K562 (cell line): Measurements from ENCODE around the gene CALM1. TPM values are rescaled to one million over a fixed set of nuclear protein-coding genes. Genes with fewer than 3 reads are reported as not detected.
A peak's percentile ranks its signal among the peaks of the same experiment; 100 is the strongest.

Experiments
- BRD4 ChIP-seq: fragments of 200-600 bp; sonication (generic); IDR thresholded peaks from 2 replicates; pipeline ENCODE4 v1.6.1; 2017; ENCODE audit warnings: inconsistent platforms
- CBX2 ChIP-seq: fragments of 200-600 bp; sonication (generic); IDR thresholded peaks from one replicate; pipeline ENCODE4 v1.6.1; 2012; ENCODE audit warnings: mild to moderate bottlenecking, low read length, inconsistent platforms; ENCODE audit not compliant: insufficient read depth, poor library complexity, severe bottlenecking
- CREBBP ChIP-seq: IDR thresholded peaks from one replicate; pipeline ENCODE4 v1.6.1; 2012; ENCODE audit warnings: low read depth, mild to moderate bottlenecking, control low read depth, inconsistent platforms, low read length
- GATAD2A ChIP-seq: fragments of 450-650 bp; IDR thresholded peaks from 2 replicates; pipeline ENCODE4 v1.6.1; 2017
- KDM2B ChIP-seq: fragments of 250-450 bp; sonication (Bioruptor Pico); IDR thresholded peaks from 2 replicates; pipeline ENCODE4 v1.8.0; 2021; ENCODE audit warnings: mild to moderate bottlenecking, moderate library complexity
- MCM2 ChIP-seq: fragments of 450-650 bp; IDR thresholded peaks from 2 replicates; pipeline ENCODE4 v1.6.1; 2017; ENCODE audit warnings: low read depth, mild to moderate bottlenecking
- MIER1 ChIP-seq: fragments of 450-650 bp; IDR thresholded peaks from 2 replicates; pipeline ENCODE4 v1.6.1; 2016; ENCODE audit warnings: antibody characterized with exemption, mild to moderate bottlenecking, low read depth
- NFATC3 ChIP-seq: fragments of 450-650 bp; IDR thresholded peaks from 2 replicates; pipeline ENCODE4 v1.6.1; 2017; ENCODE audit warnings: mild to moderate bottlenecking
- NR0B1 ChIP-seq: fragments of 450-650 bp; IDR thresholded peaks from one replicate; pipeline ENCODE4 v1.6.1; 2018; ENCODE audit warnings: mild to moderate bottlenecking, moderate library complexity; ENCODE audit not compliant: partially characterized antibody
- POLR3G ChIP-seq: IDR thresholded peaks from 2 replicates; pipeline ENCODE4 v1.6.1; 2011; ENCODE audit not compliant: insufficient read length, insufficient replicate concordance; ENCODE audit errors: extremely low read depth
- RBBP5 ChIP-seq: fragments of 200-600 bp; sonication (generic); IDR thresholded peaks from 2 replicates; pipeline ENCODE4 v1.6.1; 2012; ENCODE audit warnings: borderline replicate concordance, mild to moderate bottlenecking, low read length, control low read depth, inconsistent platforms; ENCODE audit not compliant: insufficient read depth, poor library complexity, severe bottlenecking
- RBFOX2 ChIP-seq: fragments of 200-400 bp; formaldehyde crosslinking; IDR thresholded peaks from 2 replicates; pipeline ENCODE4 v1.6.1; 2017; ENCODE audit warnings: low read depth, mild to moderate bottlenecking, low read length, moderate library complexity
- SAFB ChIP-seq: fragments of 200-400 bp; formaldehyde crosslinking; IDR thresholded peaks from 2 replicates; pipeline ENCODE4 v1.6.1; 2017; ENCODE audit warnings: low read depth, low read length, borderline replicate concordance
- SRF ChIP-seq, 2 experiments: fragments of 250-450, 450-650 bp in 1 of 2; sonication (Bioruptor Pico) in 1 of 2; sonication (generic) in 1 of 2; formaldehyde crosslinking; IDR thresholded peaks; 2 replicates each; pipeline versions ENCODE4 v1.5.0 to v1.5.1; 2020 to 2022; ENCODE audit warnings: mild to moderate bottlenecking in 1 of 2, missing genetic modification reagents in 1 of 2
- TAF9B ChIP-seq: fragments of 450-650 bp; IDR thresholded peaks from 2 replicates; pipeline ENCODE4 v1.6.1; 2018; ENCODE audit warnings: mild to moderate bottlenecking; ENCODE audit not compliant: partially characterized antibody
- TEAD1 ChIP-seq, 2 experiments: fragments of 450-650 bp in 1 of 2; sonication (generic) in 1 of 2; formaldehyde crosslinking; IDR thresholded peaks; 2 replicates each; pipeline versions ENCODE4 v1.4.0 to v1.8.0; 2020 to 2022; ENCODE audit warnings: mild to moderate bottlenecking in 2 of 2, missing genetic modification reagents in 1 of 2
- TFAM ChIP-seq: fragments of 250-450 bp; sonication (Bioruptor Pico); conservative IDR thresholded peaks from 2 replicates; pipeline ENCODE4 v1.5.0; 2021; ENCODE audit warnings: mild to moderate bottlenecking, moderate library complexity
- TRIM28 ChIP-seq: fragments of 450-650 bp; IDR thresholded peaks from 2 replicates; pipeline ENCODE4 v1.6.1; 2017
- ZNF431 ChIP-seq: sonication (generic); formaldehyde crosslinking; IDR thresholded peaks from 2 replicates; pipeline ENCODE4 v1.8.0; 2022; ENCODE audit warnings: mild to moderate bottlenecking, missing genetic modification reagents
- ZNF518B ChIP-seq: fragments of 250-450 bp; sonication (Bioruptor Pico); IDR thresholded peaks from 2 replicates; pipeline ENCODE4 v1.5.0; 2021; ENCODE audit warnings: mild to moderate bottlenecking, moderate library complexity
- ZNF551 ChIP-seq: fragments of 250-450 bp; sonication (Bioruptor Pico); IDR thresholded peaks from 2 replicates; pipeline ENCODE4 v1.5.0; 2021; ENCODE audit warnings: mild to moderate bottlenecking, moderate library complexity
- ZNF584 ChIP-seq: fragments of 200-800 bp; sonication (Bioruptor generic); IDR thresholded peaks from 2 replicates; pipeline ENCODE4 v1.6.1; 2016; ENCODE audit warnings: low read depth, mild to moderate bottlenecking, missing genetic modification characterization, missing compliant biosample characterization
- ZNF740 ChIP-seq, 3 experiments: fragments of 200-800 bp in 1 of 3; sonication (Bioruptor generic) in 1 of 3; sonication (generic) in 1 of 3; formaldehyde crosslinking in 1 of 3; IDR thresholded peaks; 2 replicates each; pipeline versions ENCODE4 v1.6.1 to v1.8.0; 2016 to 2022; ENCODE audit warnings: mild to moderate bottlenecking in 2 of 3, missing compliant biosample characterization in 2 of 3, missing genetic modification characterization in 2 of 3, missing genetic modification reagents in 1 of 3
- polyA plus RNA-seq, 8 experiments: library from polyadenylated mRNA; depleted of rRNA in 4 of 8; stranded (reverse) in 5 of 8; unstranded in 3 of 8; fragments of >200 nt; fragmentation: Nextera tagmentation in 2 of 8; fragmentation: Illumina TruSeq in 1 of 8; extraction: Ambion mirVana in 2 of 8; extraction: Trizol in 1 of 8; gene quantifications; 2 replicates each; pipeline versions ENCODE4 v1.2.1 to v1.2.3, GENCODE V29; 2011 to 2014; ENCODE audit warnings: inconsistent platforms in 1 of 8, missing spikeins in 1 of 8
- total RNA-seq, 7 experiments: library from RNA; depleted of rRNA in 6 of 7; stranded (reverse); fragments of >200 nt in 6 of 7; fragmentation: Illumina TruSeq in 2 of 7; extraction: Trizol in 2 of 7; gene quantifications; 2 replicates each; pipeline versions ENCODE4 v1.2.1 to v1.2.3, GENCODE V29; 2011 to 2021; ENCODE audit warnings: low replicate concordance in 1 of 7

CALM1 gene
- total and polyA plus RNA-seq, 9 of the 15 experiments (the other 6 are each of a cell fraction or from before 2014, with no cell fraction given) = 48.0 to 269 (median 158) TPM

GRCh38 chr14:90383126-90383730, 13.6 kb upstream of the CALM1 start (continued):
- TF ChIP-seq ZNF551 (CRISPR knock-in tag) (no peak), CBX2 (no peak), SRF (CRISPR knock-in tag; IDR thresholded peaks at IDR 0.05) (no peak), ZNF740 (CRISPR knock-in tag; IDR thresholded peaks at IDR 0.05) (no peak), ZNF740 (tag; IDR thresholded peaks at IDR 0.05) (no peak), TAF9B (peak; percentile 86), TEAD1 (CRISPR knock-in tag; IDR thresholded peaks at IDR 0.05) (peak in 1 of 2 experiments; percentile 50; a peak in 1 of 4 replicates), TRIM28 (peak; percentile 24; the same call in 1 of the 2 replicates), POLR3G (no peak), KDM2B (CRISPR knock-in tag) (0 out of 2 replicates have a peak, but pooled peaks have one; percentile 32), TFAM (no peak), GATAD2A (no peak), NR0B1 (no peak), SAFB (peak; percentile 67; the same call in 1 of the 2 replicates), RBBP5 (peak; percentile 39), BRD4 (no peak; the same call in 1 of the 2 replicates), MIER1 (no peak), NFATC3 (no peak), ZNF431 (CRISPR knock-in tag) (no peak), RBFOX2 (peak; percentile 97), ZNF584 (CRISPR knock-in tag) (no peak; the same call in 1 of the 2 replicates), CREBBP (no peak), MCM2 (no peak), ZNF518B (no peak)
